ENCODE results near the gene DIO2. TPM values are rescaled to one million over a fixed set of nuclear protein-coding genes. Genes with fewer than 3 reads are reported as not detected.
A peak's percentile ranks its signal among the peaks of the same experiment; 100 is the strongest.

DIO2 gene
- total RNA-seq, 2 experiments from 2014 or later, result not detected

- ChIA-PET POLR2A (no interaction called here), CTCF (no interaction called here)
- intact Hi-C loops (cut with micrococcal nuclease), result loop anchor here (5.0 to 10.0 kb wide), 3 partner anchors 373 to 950 kb away; no protein-coding TSS in a partner anchor
- Mint-ChIP-seq H3K36me3 (no peaks in the 10 kb centered on the region), H3K4me3 (no peak overlapping the region), H3K4me1 (ENCODE audit: low read depth) (no peaks in the 10 kb centered on the region), H3K9me3 (peaks cover 3% of the 10 kb centered on the region), H3K27me3 (no peaks in the 10 kb centered on the region), H3K27ac (no peak overlapping the region)
- DNase-seq, result no peak
Measured at GRCh38 chr14:80212023-80212397, 706 bp upstream of the DIO2 start.

GRCh38 chr14:80208461-80208860 lies 2.8 kb downstream of the DIO2 start:
- intact Hi-C loops (cut with micrococcal nuclease), result no loop called here
- no peaks in the 10 kb centered on the region for H3K36me3 Mint-ChIP-seq
- no peaks in the 10 kb centered on the region for H3K4me1 Mint-ChIP-seq (ENCODE audit: low read depth)
- H3K27ac Mint-ChIP-seq, result no peak overlapping the region
- H3K27me3 Mint-ChIP-seq, result no peaks in the 10 kb centered on the region
- ChIA-PET CTCF (no interaction called here), POLR2A (no interaction called here)
- no peak overlapping the region for H3K4me3 Mint-ChIP-seq
- H3K9me3 Mint-ChIP-seq, result no peaks in the 10 kb centered on the region
- DNase-seq, result no peak

- intact Hi-C loops (cut with micrococcal nuclease), result no loop called here
- no peaks in the 10 kb centered on the region for H3K4me1 Mint-ChIP-seq (ENCODE audit: low read depth)
- H3K27me3 Mint-ChIP-seq, result no peaks in the 10 kb centered on the region
- DNase-seq, result no peak
- POLR2A ChIA-PET, result no interaction called here
- H3K4me3 Mint-ChIP-seq, result no peak overlapping the region
- no peak overlapping the region for H3K27ac Mint-ChIP-seq
- no peaks in the 10 kb centered on the region for H3K36me3 Mint-ChIP-seq
- H3K9me3 Mint-ChIP-seq, result peaks cover 3% of the 10 kb centered on the region
- CTCF ChIA-PET, result no interaction called here
Measured at GRCh38 chr14:80206351-80207080, 4.8 kb downstream of the DIO2 start.

GRCh38 chr14:80202888-80203562 lies 8.3 kb downstream of the DIO2 start:
- intact Hi-C loops (cut with micrococcal nuclease), result no loop called here
- CTCF ChIA-PET, result interaction anchor here (1.1 kb wide), 2 partner anchors 10 to 648 kb away, joined by 3 to 4 read pairs; no protein-coding TSS in a partner anchor
- DNase-seq, result peak; percentile 38
- Mint-ChIP-seq H3K36me3 (no peaks in the 10 kb centered on the region), H3K4me3 (no peak overlapping the region), H3K9me3 (peaks cover 7% of the 10 kb centered on the region), H3K27me3 (no peaks in the 10 kb centered on the region), H3K4me1 (ENCODE audit: low read depth) (no peaks in the 10 kb centered on the region), H3K27ac (no peak overlapping the region)
- POLR2A ChIA-PET, result no interaction called here

DNA sequence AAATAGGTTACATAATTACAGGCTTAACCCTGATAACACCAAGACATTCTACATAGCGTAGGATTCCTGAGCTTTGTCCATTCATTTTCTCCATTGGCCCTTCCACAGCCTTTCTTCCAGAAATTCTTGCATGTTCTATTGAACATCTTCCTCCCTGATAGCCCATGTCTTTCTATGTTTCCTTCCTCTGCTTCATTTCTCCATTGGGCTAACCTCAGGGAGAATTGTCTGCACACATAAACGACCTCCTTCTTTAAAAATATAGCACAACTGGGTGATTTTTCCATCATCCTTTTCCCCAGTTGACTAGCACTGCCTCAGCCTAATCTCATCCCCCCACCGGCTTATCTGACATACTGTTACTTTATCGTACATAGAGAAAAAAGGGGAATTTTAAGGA lies 11.2 kb downstream of the DIO2 start:
- POLR2A ChIA-PET, result no interaction called here
- CTCF ChIA-PET, result no interaction called here
- intact Hi-C loops (cut with micrococcal nuclease), result no loop called here
- Mint-ChIP-seq H3K4me3 (no peak overlapping the region), H3K4me1 (ENCODE audit: low read depth) (no peaks in the 10 kb centered on the region), H3K36me3 (no peaks in the 10 kb centered on the region), H3K9me3 (peaks cover 7% of the 10 kb centered on the region), H3K27me3 (no peaks in the 10 kb centered on the region), H3K27ac (no peak overlapping the region)
- DNase-seq, result no peak

DNA sequence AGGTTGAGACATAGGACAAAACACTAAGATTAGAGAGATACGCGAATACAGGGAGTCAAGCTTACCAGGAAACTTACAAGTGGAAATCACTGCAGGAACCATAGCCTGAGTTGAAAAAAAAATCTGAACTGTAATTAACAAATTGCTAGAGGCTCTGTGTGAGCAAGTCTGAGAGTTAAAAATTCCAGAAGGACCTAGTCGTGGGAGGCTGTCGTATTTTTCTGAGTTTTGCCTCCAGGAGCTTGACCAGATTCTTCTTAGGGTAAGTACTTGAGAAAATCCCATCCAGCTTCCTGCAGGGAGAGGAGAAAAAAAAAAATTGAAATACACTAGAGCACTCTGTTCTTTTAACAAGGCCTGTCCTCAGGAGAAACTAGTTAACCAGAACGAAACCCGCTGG lies 22.7 kb downstream of the DIO2 start:
- no peak overlapping the region for H3K4me3 Mint-ChIP-seq
- H3K4me1 Mint-ChIP-seq (ENCODE audit: low read depth), result no peaks in the 10 kb centered on the region
- ChIA-PET CTCF (interaction anchor here (0.7 kb wide), 1 partner anchor 193 kb away, joined by 3 read pairs; no protein-coding TSS in a partner anchor), POLR2A (no interaction called here)
- H3K36me3 Mint-ChIP-seq, result no peaks in the 10 kb centered on the region
- no peak overlapping the region for H3K27ac Mint-ChIP-seq
- peaks cover 7% of the 10 kb centered on the region for H3K9me3 Mint-ChIP-seq
- DNase-seq, result no peak
- intact Hi-C loops (cut with micrococcal nuclease), result no loop called here
- H3K27me3 Mint-ChIP-seq, result no peaks in the 10 kb centered on the region

- H3K36me3 Mint-ChIP-seq, result no peaks in the 10 kb centered on the region
- no peak overlapping the region for H3K4me3 Mint-ChIP-seq
- no peaks in the 10 kb centered on the region for H3K4me1 Mint-ChIP-seq (ENCODE audit: low read depth)
- no peak for DNase-seq
- peaks cover 3% of the 10 kb centered on the region for H3K9me3 Mint-ChIP-seq
- H3K27me3 Mint-ChIP-seq, result no peaks in the 10 kb centered on the region
- CTCF ChIA-PET, result no interaction called here
- POLR2A ChIA-PET, result no interaction called here
- no peak overlapping the region for H3K27ac Mint-ChIP-seq
- intact Hi-C loops (cut with micrococcal nuclease), result no loop called here
Measured at GRCh38 chr14:80186301-80186800, 25.0 kb downstream of the DIO2 start.

DNA sequence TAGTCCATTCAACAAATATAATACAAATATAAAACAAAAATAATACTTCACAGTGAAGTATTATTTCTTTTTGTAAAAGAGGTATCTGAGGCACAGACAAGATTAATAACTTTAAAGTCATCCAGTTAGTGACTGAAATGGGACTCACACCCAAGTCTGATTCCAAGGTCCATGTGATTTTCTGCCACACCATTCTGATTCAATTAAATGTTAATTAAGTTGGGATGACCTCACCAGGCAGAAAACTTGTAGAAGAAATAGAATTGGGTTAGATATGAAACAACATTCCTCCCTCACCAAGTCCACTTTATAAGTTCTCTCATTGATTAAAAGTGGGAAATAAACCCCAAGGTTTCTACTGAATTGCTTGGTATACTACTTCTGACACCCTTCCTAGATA lies 34.4 kb downstream of the DIO2 start:
- POLR2A ChIA-PET, result no interaction called here
- intact Hi-C loops (cut with micrococcal nuclease), result no loop called here
- no peaks in the 10 kb centered on the region for H3K27me3 Mint-ChIP-seq

GRCh38 chr14:80172375-80173051 lies 38.8 kb downstream of the DIO2 start:
- Mint-ChIP-seq H3K27ac (no peak overlapping the region), H3K27me3 (no peaks in the 10 kb centered on the region), H3K9me3 (no peaks in the 10 kb centered on the region), H3K4me3 (no peak overlapping the region), H3K4me1 (ENCODE audit: low read depth) (no peaks in the 10 kb centered on the region), H3K36me3 (no peaks in the 10 kb centered on the region)
- ChIA-PET POLR2A (no interaction called here), CTCF (no interaction called here)
- no peak for DNase-seq
- intact Hi-C loops (cut with micrococcal nuclease), result no loop called here

More for the DNA sequence above, 34.4 kb downstream of the DIO2 start:
- Mint-ChIP-seq H3K9me3 (no peaks in the 10 kb centered on the region), H3K27ac (no peak overlapping the region), H3K4me3 (no peak overlapping the region), H3K36me3 (no peaks in the 10 kb centered on the region), H3K4me1 (ENCODE audit: low read depth) (no peaks in the 10 kb centered on the region)
- DNase-seq, result no peak
- CTCF ChIA-PET, result no interaction called here

- CTCF ChIA-PET, result no interaction called here
- Mint-ChIP-seq H3K27ac (no peak overlapping the region), H3K36me3 (no peaks in the 10 kb centered on the region), H3K9me3 (peaks cover 2% of the 10 kb centered on the region), H3K4me1 (ENCODE audit: low read depth) (no peaks in the 10 kb centered on the region), H3K4me3 (no peak overlapping the region), H3K27me3 (no peaks in the 10 kb centered on the region)
- no peak for DNase-seq
- POLR2A ChIA-PET, result no interaction called here
- intact Hi-C loops (cut with micrococcal nuclease), result no loop called here
Measured at GRCh38 chr14:80167793-80168448, 43.4 kb downstream of the DIO2 start.

DNA sequence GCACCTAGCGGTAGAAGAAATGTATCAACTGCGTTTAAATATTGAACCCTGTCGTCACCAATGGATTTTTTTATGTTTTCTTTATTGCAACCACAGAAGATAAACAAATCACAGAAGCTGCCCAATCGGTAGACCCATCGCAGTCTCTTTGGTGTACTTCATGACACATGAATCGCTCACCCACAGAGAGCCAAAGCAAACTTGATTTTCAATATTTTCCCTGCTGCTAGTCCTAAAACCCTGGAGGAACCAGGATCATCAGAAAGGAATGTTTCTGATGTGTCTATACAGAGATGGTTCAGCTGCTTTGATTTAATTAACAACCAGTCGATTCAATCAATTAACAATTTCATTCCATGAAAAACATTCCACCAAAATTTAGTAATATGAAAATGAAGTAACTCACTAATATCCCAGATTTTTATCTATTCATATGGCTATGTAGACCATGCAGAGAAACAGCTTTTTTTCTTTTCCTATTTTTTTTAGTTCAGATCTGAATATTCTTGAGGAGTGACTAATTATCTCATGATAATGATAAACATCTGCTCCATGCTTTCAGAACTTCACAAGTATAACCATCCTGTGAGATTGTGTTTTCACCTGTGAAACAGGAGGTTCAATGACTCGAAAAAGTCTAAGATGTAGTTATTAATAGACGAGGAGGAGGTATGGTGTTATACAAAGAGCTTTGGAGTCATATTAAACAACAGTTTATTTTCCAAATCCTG lies 46.1 kb downstream of the DIO2 start:
- no peak overlapping the region for H3K4me3 Mint-ChIP-seq
- CTCF ChIA-PET, result no interaction called here
- POLR2A ChIA-PET, result no interaction called here

GRCh38 chr14:80152763-80153162 lies 58.5 kb downstream of the DIO2 start:
- Mint-ChIP-seq H3K4me3 (no peak overlapping the region), H3K27ac (no peak overlapping the region), H3K27me3 (no peaks in the 10 kb centered on the region), H3K36me3 (no peaks in the 10 kb centered on the region), H3K4me1 (ENCODE audit: low read depth) (no peaks in the 10 kb centered on the region), H3K9me3 (no peaks in the 10 kb centered on the region)
- intact Hi-C loops (cut with micrococcal nuclease), result no loop called here
- ChIA-PET CTCF (no interaction called here), POLR2A (no interaction called here)
- no peak for DNase-seq

More for the DNA sequence above, 46.1 kb downstream of the DIO2 start:
- H3K9me3 Mint-ChIP-seq, result peaks cover 2% of the 10 kb centered on the region
- intact Hi-C loops (cut with micrococcal nuclease), result no loop called here
- H3K36me3 Mint-ChIP-seq, result no peaks in the 10 kb centered on the region
- H3K4me1 Mint-ChIP-seq (ENCODE audit: low read depth), result no peaks in the 10 kb centered on the region
- no peaks in the 10 kb centered on the region for H3K27me3 Mint-ChIP-seq
- no peak overlapping the region for H3K27ac Mint-ChIP-seq
- no peak for DNase-seq

Data from activated CD4-positive, alpha-beta memory T cell treated with anti-CD3 and anti-CD28 coated beads for 36 hours (primary cell).